ENCODE measurements around the gene DPYSL3.
"Not testable (repeated sequence)": the region's sequence is repeated elsewhere in the genome, so short reads cannot be mapped to it uniquely, and the experiment has no call there.

Gene DPYSL3

GRCh38 chr5:147400126-147400809 lies 109.6 kb downstream of the DPYSL3 start:
- DNase-seq = no peak

GRCh38 chr5:147398860-147399259 lies 111.0 kb downstream of the DPYSL3 start:
- DNase-seq = no peak

DNA sequence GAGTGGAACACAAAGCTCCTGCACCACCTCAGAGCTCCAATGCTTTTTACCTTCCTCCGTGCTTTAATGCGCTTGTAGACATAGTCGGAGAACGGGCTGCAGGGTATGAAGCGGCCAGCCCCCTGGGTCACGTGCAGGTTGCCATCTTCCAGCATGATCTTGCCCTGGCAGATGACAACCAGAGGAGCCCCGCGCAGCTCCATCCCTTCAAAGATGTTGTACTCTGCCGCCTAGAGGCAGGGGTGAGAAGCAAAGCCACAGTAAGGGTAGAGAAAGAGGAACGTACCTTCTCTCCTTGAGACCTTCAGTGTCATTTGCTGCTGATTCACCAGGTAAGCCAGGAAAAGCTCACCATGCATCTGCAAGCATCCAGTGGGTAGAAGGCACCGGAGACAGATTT lies 112.3 kb downstream of the DPYSL3 start:
- no peak for DNase-seq

GRCh38 chr5:147396070-147396823 lies 113.6 kb downstream of the DPYSL3 start:
- DNase-seq = no peak

- no peak for DNase-seq
Observed at GRCh38 chr5:147393874-147394672, 115.8 kb downstream of the DPYSL3 start.

- DNase-seq = no peak
Observed at GRCh38 chr5:147391781-147392180, 118.1 kb downstream of the DPYSL3 start.

GRCh38 chr5:147390654-147391225 lies 119.1 kb downstream of the DPYSL3 start:
- no peak for DNase-seq

DNA sequence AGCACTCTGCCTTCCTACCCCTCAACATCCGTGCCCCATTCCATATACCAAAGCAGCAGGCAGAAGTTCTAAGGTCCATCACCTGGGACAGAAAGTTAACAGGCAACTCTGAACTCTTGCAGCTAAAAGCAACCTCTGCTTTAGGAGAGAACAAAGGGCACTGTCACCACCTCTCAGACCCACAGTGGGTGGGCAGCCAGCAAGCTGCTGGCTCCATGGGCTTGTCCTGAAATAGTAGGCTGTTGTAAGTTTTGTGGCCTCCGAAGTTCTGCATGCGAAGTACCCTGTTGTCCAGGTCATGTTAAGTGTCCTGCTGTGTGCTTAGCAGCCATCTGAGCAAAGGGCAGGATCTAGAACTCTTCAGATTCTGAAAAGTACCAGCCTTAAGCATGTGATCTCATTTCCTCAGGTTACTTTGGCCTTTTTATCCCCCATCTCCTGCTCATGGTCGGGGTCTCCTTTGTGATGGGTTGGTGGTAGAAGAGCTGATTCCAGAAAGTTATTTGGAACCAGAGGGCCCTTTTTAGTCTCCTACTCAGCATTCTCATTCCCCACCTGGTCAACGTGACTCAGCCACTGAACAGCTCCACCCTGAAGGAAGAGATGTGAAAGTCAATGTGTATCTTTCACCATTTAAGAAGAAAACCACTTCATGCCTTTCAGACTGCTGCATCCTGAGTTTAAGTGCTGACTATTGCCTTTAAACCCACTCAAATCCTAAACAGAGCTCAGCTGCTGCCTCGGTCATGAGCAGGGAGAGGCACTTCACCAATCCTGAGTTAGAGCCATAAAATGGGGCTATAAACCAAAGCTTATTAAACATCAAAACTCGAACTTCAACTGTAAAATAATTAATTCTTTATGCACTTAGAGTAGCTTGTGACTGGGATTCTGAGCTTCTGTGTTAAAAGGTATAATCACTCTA lies 121.4 kb downstream of the DPYSL3 start:
- no peak for DNase-seq

GRCh38 chr5:147387109-147387508 lies 122.8 kb downstream of the DPYSL3 start:
- DNase-seq = no peak

DNA sequence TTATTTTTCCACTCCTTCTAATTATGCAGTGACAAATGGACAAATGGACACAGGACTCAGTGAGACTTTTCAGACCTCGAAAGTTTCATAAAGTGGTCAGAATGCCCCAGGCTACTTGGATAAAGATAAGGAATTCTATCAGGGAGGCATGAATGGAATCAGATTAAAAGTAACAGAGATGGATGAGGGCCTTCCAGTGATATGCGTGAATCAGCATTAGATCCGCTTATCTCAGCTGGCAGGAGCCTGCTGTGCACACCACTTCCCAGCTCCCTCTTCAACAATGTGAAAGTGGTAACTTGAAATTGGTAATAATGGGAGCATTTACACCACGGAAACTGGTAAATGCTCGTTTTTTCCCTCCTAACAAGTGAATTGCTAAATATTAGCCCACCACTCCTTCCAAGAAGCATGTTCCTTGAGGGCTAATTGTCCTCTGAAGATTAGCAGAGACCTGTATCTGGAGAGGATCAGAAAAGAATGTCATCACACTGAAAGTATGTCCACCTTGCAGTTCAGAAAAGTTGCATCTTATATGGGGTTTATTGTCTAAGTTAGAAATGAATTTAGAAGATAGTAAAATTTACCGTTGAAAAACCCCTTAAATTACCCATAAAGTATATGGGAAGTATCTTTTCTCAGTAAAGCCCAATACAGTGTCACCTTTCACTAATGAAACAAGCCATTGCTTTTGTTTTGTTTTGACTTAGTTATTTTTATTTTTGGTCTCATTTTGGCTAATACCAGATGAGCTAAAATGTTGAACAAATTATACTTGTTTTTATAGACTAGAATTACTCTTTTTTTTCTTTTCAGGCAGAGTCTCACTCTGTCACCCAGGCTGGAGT lies 125.3 kb downstream of the DPYSL3 start:
- no peak for DNase-seq

DNA sequence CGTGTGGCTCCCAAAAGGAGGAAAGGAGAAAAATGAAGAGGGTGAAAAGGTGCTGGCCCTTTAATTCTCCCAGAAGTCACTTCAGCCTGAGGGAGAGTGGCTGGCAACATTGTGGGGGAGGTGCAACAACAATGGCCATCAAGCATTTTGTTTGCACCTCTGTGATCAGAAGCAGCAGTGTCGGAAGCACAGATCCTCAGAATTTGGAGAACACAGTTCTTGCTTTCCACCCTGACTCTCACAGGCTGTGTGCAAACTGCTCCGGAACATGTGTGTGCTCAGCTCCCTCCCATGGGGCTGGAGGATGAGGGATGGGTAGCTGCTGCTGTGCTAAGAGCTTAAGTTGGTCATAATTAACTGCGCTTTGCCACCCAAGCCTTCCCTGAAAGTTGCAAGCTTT lies 127.1 kb downstream of the DPYSL3 start:
- no peak for DNase-seq

GRCh38 chr5:147381555-147381954 lies 128.3 kb downstream of the DPYSL3 start:
- no peak for DNase-seq

- no peak for DNase-seq
Observed at GRCh38 chr5:147377682-147378081, 132.2 kb downstream of the DPYSL3 start.

- no peak for DNase-seq
Observed at GRCh38 chr5:147375151-147375550, 134.7 kb downstream of the DPYSL3 start.

GRCh38 chr5:147373328-147373727 lies 136.5 kb downstream of the DPYSL3 start:
- DNase-seq = no peak

GRCh38 chr5:147372191-147372590 lies 137.7 kb downstream of the DPYSL3 start:
- no peak for DNase-seq

GRCh38 chr5:147371290-147371689 lies 138.6 kb downstream of the DPYSL3 start:
- no peak for DNase-seq

DNA sequence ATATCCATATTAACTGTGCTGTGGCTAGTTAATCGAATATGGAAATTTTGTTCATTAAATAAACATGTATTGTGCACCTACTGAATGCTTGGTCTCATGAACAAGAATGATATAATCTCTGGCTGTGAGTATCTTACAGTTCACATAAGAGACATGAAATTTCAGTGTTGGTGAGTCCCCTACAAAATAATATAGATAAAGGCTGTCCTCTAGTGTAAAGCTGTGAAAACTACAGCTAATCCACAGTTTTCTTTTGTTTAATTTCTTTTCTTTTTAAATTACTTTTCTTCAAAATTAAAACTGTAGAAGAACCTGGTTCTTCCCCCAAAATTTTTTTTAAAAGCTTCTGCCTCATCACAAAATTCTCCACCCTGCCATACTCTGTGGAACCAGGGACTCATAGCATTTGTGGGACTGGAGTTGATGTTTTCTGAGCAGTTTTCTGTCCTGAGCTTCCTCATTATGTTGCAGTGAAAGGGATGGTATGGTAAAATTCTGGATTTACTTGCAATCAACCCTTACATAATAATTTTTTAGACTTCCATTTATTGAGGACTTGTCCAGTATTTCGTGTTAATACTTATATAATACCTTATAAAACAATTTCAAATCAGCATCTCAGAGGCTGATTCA lies 140.0 kb downstream of the DPYSL3 start:
- no peak for DNase-seq

DNA sequence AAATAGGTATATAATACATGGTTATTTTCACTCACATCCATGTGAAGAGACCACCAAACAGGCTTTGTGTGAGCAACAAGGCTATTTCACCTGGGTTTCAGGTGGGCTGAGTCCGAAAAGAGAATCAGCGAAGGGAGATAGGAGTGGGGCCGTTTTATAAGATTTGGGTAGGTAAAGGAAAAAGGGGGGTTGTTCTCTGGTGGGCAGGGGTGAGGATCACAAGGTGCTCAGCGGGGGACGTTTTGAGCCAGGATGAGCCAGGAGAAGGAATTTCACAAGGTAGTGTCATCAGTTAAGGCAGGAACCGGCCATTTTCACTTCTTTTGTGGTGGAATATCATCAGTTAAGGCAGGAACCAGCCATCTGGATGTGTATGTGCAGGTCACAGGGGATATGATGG lies 142.5 kb downstream of the DPYSL3 start:
- DNase-seq = not testable (repeated sequence)

GRCh38 chr5:147361441-147362175 lies 148.3 kb downstream of the DPYSL3 start:
- no peak for DNase-seq

All from NCI-H2107 (cell line).